KOPT-K1 (cell line): ENCODE results near the gene SHROOM3.
"Not testable (repeated sequence)": the region's sequence is repeated elsewhere in the genome, so short reads cannot be mapped to it uniquely, and the experiment has no call there.

Source experiments
- H3K27ac ChIP-seq: fragments of 200-600 bp; sonication (generic); 2 replicates; pipeline ENCODE4 v1.5.1; 2016; ENCODE audit warnings: antibody characterized with exemption, mild to moderate bottlenecking, low read depth, low read length; ENCODE audit not compliant: poor library complexity, severe bottlenecking
- H3K36me3 ChIP-seq: fragments of 200-600 bp; sonication (generic); 2 replicates; pipeline ENCODE4 v1.5.1; 2017; ENCODE audit warnings: antibody characterized with exemption, mild to moderate bottlenecking, low read length, moderate library complexity; ENCODE audit not compliant: insufficient read depth
- H3K9me3 ChIP-seq: fragments of 200-600 bp; sonication (generic); 2 replicates; pipeline ENCODE4 v1.5.1; 2017; ENCODE audit warnings: antibody characterized with exemption, low read length, mild to moderate bottlenecking; ENCODE audit not compliant: insufficient read depth, poor library complexity, severe bottlenecking

The SHROOM3 gene

DNA sequence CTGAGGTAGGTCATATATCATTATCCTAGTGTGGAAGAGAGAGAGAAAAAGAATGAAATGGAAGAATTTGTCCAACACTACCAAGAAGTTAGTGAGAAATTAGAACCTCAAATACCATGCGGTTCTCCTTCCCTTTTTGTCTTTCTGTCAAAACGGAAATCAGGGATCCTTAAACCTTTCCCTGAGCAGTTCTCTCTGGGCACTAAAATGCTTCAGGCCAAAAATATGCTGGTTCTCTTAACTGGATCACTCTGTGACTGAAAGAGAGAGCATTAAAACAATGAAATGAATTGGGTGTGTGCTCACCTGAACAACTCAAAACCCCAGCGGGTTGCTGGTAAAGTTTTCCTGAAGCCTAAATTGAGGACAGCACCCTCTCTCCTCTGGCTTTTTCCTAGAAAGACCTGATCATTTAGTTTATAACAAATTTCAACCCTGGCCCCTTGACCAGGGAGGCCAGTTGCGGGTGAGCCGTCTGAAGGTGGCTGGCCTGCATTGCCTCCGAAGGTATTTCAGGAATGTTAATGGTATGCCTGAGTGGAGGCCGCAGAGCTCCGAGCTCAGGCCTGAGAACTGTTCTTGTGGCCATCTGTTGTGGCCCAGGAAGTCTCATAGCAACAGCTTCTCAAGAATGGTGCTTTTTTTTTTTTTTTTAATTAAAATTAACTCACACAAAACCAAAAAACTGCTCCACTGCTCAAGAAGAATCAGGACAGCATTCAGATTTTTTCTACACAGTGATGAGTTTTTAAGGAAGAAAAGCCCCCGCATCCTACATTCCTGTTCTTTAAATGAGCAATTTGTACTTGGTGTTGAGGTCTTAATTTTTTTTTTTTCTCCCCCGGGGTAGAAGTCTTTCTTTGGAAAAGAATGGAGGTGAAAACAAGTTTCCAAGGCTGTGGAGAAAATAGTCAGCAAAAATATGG lies 155.1 kb downstream of the SHROOM3 start:
- Histone ChIP-seq H3K9me3 (no peaks in the 10 kb centered on the region), H3K36me3 (no peaks in the 10 kb centered on the region), H3K27ac (no peak overlapping the region)

DNA sequence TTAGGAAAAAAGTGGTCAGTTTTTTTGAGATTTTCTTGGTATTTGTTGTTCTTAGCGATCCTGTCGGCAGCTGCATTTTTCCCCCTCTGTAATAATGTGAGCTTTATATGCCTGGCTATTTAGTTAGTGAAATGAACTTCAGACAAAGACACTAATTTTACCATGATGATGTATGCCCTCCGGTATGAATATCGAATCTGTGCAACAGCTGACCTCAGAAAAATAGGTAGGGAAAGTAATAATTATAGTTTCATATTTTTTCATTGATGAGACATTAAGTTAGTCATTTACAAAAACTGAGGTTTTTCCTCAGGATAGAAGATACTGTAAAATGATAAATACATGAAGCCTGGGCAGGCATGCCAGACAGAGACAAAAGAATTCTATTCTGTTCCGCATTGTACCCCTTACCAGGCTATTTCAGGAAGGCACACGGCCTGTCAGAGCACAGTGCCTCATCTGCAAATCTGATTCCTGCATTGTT lies 155.8 kb downstream of the SHROOM3 start:
- H3K27ac ChIP-seq, result no peak overlapping the region
- no peaks in the 10 kb centered on the region for H3K36me3 ChIP-seq

DNA sequence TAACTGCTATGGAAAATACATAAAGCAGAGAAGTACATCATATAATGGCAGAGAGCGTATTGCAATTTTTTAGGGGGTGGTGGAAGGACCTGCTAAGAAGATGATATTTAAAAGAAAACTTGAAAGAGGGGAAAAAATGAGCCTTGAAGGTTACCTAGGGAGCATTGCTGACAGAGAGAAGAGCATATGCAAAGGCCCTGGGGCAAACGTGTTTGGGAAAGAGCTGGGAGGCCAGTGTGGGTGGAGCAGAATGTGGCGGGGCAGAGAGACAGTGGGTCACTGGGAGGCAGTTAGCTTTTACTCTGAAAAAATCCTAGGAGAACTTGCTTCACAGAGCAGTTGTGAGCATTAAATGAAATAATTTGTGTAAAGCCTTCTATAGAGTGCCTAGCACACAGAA lies 157.0 kb downstream of the SHROOM3 start:
- Histone ChIP-seq H3K36me3 (no peaks in the 10 kb centered on the region), H3K9me3 (no peaks in the 10 kb centered on the region), H3K27ac (no peak overlapping the region)

More for the DNA sequence above, 155.8 kb downstream of the SHROOM3 start:
- no peaks in the 10 kb centered on the region for H3K9me3 ChIP-seq

DNA sequence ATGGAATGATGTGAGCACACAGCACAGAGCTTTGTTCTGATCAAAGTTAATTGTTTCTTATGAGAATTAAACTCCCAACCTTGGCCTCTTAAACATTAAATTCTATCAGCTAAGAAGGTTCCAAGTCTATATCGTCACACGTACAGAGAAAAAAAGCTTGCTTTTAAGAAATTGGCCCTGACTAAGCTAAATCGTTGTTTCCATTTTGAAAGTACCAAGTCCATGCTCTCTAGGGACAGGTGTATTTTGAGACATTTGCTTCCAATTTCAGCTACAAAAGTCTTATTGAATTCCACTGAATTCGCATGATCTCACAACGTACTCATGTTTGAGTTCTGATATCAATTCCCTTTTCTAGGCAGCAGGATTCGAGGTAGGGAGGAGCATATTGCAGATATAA lies 157.4 kb downstream of the SHROOM3 start:
- no peak overlapping the region for H3K27ac ChIP-seq
- no peaks in the 10 kb centered on the region for H3K36me3 ChIP-seq
- no peaks in the 10 kb centered on the region for H3K9me3 ChIP-seq

DNA sequence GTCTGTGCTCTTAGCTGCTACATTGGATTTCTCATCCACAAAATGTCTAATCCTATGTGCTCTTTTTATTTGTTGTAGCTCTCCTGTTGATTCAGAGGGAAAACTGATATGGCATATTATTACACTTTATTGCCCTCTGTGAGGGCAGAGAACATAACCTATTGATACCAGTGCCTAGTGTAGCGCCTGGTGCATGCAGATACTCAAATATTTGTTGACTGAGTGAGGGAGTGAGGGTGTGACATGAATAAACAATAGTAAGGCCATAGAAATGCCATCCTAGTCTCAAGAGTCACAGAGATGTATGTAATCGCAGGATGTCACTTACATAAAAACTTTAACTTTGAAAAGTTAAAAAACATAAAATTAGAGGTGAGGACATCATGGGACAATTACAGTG lies 159.1 kb downstream of the SHROOM3 start:
- Histone ChIP-seq H3K36me3 (no peaks in the 10 kb centered on the region), H3K9me3 (no peaks in the 10 kb centered on the region), H3K27ac (no peak overlapping the region)

DNA sequence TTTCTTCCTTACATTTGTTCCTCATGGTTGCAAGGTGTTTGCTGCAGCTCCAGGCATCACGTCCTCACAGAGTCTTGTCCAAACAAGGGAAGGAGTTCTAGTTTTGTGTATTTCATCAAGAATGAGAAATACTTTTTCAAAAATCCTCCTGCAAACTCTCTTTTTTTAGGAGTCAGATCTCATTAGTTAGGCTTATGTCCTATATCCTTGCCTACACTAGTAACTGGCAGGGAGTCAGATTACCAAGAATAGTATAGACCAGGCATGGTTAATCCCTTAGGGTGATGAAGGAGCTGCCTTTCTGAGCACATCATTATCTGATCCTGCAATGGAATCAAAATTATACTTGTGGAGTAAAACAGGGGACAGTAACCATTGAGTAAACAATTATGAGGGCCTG lies 160.4 kb downstream of the SHROOM3 start:
- no peaks in the 10 kb centered on the region for H3K9me3 ChIP-seq

DNA sequence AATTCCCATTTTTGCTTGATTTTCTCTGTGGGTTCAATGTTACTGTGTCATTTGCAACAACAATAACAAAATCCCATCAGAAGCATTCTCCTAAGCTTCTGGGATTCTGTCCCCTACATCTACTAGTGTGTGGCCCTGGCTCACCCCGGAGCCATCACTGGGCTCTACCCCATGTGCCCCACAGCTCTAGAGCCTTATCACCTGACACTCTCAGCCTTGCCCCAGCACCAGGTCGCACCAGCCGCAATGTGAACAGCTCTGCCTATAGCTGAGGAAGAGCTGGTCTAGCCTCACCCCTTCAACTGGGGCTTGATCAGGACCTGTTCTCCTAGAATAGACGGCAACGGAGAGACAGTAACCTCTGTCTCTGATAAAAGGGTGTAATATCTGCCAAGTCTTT lies 161.7 kb downstream of the SHROOM3 start:
- Histone ChIP-seq H3K27ac (no peak overlapping the region), H3K9me3 (no peaks in the 10 kb centered on the region), H3K36me3 (no peaks in the 10 kb centered on the region)

More for the DNA sequence above, 160.4 kb downstream of the SHROOM3 start:
- Histone ChIP-seq H3K36me3 (no peaks in the 10 kb centered on the region), H3K27ac (no peak overlapping the region)

DNA sequence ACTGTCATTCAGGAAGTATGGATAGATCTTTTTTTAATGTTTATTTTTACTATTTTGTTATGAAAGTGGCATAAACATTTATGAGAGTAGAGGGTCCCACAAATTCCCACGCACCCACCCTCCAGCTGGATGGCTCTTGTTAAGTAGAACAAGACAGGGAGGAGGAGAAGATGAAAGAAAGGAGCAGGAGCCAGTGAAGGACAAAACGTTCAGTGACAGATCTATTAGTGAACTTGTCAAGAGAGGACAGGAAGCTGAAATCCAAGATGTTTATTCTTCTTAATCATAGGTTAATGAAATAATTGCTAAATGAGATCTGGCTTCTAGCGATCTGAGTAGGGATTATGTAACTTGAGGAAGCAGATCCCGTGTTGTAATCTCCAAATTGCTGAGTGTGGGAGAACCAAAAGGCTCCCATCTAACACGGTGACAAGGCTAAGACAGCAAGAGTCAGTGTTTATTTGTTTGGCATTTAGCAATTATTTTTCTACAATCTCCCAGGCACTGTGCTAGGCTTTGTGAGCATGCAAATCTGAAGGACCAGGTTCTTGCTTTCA lies 162.5 kb downstream of the SHROOM3 start:
- H3K27ac ChIP-seq, result no peak overlapping the region
- H3K36me3 ChIP-seq, result no peaks in the 10 kb centered on the region
- H3K9me3 ChIP-seq, result no peaks in the 10 kb centered on the region

DNA sequence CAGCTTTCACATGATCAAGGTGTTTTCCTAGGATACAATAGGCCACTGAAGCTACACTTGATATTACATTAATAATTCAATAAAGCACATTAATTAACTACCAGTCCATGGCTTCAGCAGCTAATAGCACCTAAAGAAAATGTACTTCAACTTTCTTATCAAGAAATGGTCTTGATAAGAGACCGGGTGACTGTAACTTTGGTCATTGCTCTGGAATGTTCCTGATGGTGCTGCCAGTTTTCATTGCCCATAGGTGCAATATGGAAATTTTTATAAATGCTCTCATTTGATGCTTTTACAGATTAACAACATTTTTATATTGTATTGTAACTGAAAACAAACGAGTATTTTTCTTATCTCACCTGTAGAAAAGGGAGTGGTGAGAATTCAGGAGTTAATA lies 165.4 kb downstream of the SHROOM3 start:
- Histone ChIP-seq H3K36me3 (no peaks in the 10 kb centered on the region), H3K27ac (no peak overlapping the region), H3K9me3 (no peaks in the 10 kb centered on the region)

DNA sequence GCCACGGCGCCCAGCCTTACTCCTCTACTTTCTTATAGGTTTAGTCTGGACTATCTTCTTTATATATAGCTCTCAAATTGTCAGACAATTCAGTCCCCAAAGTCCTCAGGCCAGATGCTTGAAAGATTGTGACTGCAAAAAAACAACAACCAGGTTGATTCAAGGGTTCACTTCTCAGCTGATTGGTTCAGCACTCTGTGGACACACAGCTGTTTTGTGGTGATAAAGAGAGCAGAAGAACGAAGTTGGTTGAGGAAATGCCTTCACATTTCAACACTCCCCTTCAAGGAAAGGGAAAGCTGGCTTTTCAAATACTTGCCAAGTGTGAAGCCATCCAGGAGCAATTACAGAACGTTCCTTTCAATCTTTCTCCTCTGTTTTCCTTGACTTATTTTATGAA lies 166.8 kb downstream of the SHROOM3 start:
- no peaks in the 10 kb centered on the region for H3K9me3 ChIP-seq

DNA sequence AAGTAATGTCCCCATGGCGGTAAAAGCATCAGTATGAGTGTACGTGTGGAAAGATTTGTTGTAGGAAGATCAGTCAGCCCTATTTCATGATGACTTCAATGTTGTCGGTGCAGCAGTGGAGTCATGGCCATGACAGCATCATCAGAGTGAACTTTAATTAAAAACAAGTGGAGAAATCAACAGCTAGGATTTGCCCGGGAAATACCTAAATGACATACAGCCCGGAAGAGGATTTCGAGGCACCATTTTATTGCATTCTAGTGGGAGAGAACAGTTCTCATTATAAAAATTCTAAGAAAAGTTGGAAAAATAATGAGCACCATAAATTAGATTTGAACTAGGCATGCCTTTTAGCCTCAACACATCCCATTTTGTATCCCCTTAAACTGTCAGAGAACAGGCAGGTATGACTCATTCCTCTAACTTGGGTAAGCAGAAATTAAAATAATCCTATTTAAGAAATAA lies 170.1 kb downstream of the SHROOM3 start:
- H3K9me3 ChIP-seq, result no peaks in the 10 kb centered on the region
- no peak overlapping the region for H3K27ac ChIP-seq
- H3K36me3 ChIP-seq, result no peaks in the 10 kb centered on the region

More for the DNA sequence above, 166.8 kb downstream of the SHROOM3 start:
- H3K27ac ChIP-seq, result no peak overlapping the region
- H3K36me3 ChIP-seq, result no peaks in the 10 kb centered on the region

DNA sequence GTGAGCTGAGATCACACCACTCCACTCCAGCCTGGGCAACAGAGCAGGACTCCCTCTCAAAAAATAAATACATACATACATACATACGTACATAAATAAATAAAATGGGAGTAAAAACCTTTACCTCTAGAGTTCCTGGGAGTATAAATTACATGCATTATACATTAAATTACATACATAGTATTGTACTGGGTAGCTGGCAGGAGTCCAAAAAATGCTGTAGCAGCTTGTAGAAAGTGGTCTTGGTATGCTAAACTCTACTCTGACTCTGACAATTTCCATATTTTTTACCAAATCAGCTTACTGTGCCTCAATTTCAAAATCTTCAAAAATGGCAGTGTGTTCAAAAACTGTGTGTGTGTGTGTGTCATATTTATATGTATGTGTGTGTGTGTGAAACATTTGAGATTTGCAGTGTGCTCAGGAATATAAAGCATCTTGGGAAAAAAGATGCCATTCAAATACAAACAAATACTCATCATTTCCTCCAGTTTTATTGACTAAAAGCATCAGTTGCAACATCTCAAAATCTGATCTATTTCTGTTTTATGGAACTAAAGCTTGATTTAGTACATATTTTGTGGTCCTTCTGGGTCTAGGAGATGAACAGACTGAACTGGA lies 171.7 kb downstream of the SHROOM3 start:
- Histone ChIP-seq H3K9me3 (no peaks in the 10 kb centered on the region), H3K27ac (no peak overlapping the region), H3K36me3 (no peaks in the 10 kb centered on the region)

DNA sequence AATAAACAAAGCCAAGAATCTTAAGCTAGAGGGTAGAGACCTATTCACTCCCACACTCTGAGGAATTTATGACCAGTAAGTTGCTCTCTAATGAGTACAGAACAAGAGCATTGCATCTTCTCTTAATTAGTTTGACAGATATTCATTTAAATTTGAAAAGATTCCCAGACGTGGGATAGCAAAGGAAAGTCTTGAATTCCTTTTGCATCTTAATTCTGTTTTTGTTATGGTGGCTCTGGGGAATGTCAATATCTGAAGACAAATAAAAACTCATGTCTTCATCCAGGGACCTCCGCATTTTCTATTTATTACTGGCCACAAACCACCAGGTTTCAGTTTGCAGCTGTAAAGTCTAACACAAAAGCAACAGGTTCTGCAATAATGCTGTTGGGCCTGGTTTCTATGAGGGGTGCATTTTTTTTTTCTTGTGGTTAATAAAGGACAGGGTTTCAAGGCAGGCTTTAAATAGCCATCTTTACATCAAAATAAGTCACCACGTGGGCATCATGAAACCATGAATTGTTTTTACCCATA lies 172.3 kb downstream of the SHROOM3 start:
- no peaks in the 10 kb centered on the region for H3K36me3 ChIP-seq
- no peak overlapping the region for H3K27ac ChIP-seq
- H3K9me3 ChIP-seq, result no peaks in the 10 kb centered on the region

DNA sequence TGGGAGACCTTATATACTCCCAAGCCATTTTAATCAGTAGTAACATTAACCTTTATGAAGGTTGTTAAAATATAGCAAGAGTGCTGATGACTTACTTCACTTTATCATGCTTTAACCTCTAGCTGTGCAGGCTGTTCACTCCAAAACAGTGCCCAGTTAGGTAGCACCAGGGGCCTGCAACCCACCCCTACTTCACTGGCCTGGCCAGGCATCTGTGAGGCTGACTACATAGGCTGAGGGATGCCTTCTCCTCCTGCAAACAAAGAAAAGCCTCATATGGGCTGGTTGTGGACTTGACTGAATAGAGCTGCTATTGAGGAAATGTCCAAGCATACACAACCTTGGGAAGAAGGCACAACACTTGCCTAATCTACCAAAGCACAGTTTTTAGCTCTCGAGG lies 172.8 kb downstream of the SHROOM3 start:
- no peak overlapping the region for H3K27ac ChIP-seq
- no peaks in the 10 kb centered on the region for H3K9me3 ChIP-seq
- no peaks in the 10 kb centered on the region for H3K36me3 ChIP-seq

DNA sequence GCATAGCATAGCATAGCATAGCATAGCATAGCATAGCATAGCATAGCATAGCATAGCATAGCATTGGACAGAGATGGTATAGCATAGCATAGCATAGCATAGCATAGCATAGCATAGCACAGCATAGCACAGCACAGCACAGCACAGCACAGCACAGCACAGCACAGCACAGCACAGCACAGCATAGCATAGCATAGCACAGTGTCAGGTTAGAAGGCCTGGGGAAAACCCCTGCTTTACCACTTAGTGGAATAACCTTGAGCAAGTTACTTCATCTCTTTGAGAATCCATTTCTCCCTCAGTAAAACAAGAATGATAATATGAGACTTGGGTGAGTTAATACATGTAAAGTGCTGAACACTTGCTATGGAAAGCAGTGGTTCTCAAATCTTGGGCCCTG lies 173.5 kb downstream of the SHROOM3 start:
- not testable (repeated sequence) for H3K9me3 ChIP-seq, H3K27ac ChIP-seq, H3K36me3 ChIP-seq
